ENCODE measurements around the gene GPANK1.

- TF ChIP-seq, protein P1, sequence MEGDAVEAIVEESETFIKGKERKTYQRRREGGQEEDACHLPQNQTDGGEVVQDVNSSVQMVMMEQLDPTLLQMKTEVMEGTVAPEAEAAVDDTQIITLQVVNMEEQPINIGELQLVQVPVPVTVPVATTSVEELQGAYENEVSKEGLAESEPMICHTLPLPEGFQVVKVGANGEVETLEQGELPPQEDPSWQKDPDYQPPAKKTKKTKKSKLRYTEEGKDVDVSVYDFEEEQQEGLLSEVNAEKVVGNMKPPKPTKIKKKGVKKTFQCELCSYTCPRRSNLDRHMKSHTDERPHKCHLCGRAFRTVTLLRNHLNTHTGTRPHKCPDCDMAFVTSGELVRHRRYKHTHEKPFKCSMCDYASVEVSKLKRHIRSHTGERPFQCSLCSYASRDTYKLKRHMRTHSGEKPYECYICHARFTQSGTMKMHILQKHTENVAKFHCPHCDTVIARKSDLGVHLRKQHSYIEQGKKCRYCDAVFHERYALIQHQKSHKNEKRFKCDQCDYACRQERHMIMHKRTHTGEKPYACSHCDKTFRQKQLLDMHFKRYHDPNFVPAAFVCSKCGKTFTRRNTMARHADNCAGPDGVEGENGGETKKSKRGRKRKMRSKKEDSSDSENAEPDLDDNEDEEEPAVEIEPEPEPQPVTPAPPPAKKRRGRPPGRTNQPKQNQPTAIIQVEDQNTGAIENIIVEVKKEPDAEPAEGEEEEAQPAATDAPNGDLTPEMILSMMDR (conservative IDR thresholded peaks at IDR 0.05; ENCODE audit: low read length) = no peak
- TF ChIP-seq EZH2phosphoT487 (IDR thresholded peaks at IDR 0.05; ENCODE audit: borderline replicate concordance) = no peak
Measured at GRCh38 chr6:31657406-31658157, 7.2 kb downstream of the GPANK1 start.

Data from Loucy (cell line).